ENCODE results near the gene CCDC63. TPM values are rescaled to one million over a fixed set of nuclear protein-coding genes. Genes with fewer than 3 reads are reported as not detected.

The CCDC63 gene
- polyA plus RNA-seq, 3 donors, result 0.22 TPM; not detected in 2

DNA sequence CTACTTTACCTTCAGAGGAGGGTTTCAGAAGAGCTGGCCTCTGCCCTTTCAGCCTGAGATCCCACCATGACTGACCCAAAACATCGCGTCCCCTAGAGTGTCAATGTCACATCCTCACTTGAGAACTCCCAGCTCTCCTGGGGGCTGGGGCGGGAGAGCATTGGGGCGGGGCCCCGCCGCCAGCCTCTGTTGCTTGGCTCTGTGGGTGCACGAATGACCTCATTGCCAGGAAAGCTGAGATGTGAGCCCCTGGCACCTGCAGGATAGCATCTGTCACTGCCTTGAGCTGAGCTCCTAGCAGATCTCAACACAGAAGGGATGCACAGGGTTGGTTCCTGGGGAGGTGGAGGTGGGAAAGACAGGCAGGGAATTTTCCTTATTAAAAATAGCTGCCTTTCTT is 94.1 kb downstream of the CCDC63 start:
- Histone ChIP-seq H3K79me2 (ENCODE audit: insufficient read depth, low read length) (no peaks in the 10 kb centered on the region), H3K9ac (ENCODE audit: insufficient read depth, low read length, poor library complexity, severe bottlenecking) (no peak overlapping the region), H2AFZ (ENCODE audit: insufficient read depth, low read depth, low read length, poor library complexity, severe bottlenecking) (no peak overlapping the region), H3K36me3 (replicated peaks in 1 of 2; ENCODE audit: control insufficient read depth in 1 of 2, insufficient read depth in 2 of 2, low read length in 2 of 2) (no peaks in the 10 kb centered on the region), H3K27ac (ENCODE audit: low read depth in 1 of 2, low read length in 2 of 2) (no peak overlapping the region), H3K4me1 (ENCODE audit: control insufficient read depth in 1 of 2, insufficient read depth in 2 of 2, low read length in 2 of 2) (peaks cover 6 to 7% of the 10 kb centered on the region in 2 donors), H4K20me1 (ENCODE audit: insufficient read depth, low read length) (no peaks in the 10 kb centered on the region), H3K9me3 (replicated peaks in 1 of 2; ENCODE audit: control insufficient read depth in 1 of 2, insufficient read depth in 1 of 2, low read length in 2 of 2) (peaks cover 5 to 6% of the 10 kb centered on the region in 2 donors), H3K4me2 (replicated peaks; ENCODE audit: extremely low read depth, low read length, poor library complexity, severe bottlenecking) (no peak overlapping the region), H3K27me3 (ENCODE audit: control insufficient read depth in 2 of 2, insufficient read depth in 2 of 2, low read length in 2 of 2) (no peaks in the 10 kb centered on the region), H3K4me3 (replicated peaks in 1 of 3; ENCODE audit: low read depth in 2 of 3, low read length in 3 of 3) (no peak overlapping the region)
- no peak for DNase-seq
- intact Hi-C loops (cut with micrococcal nuclease), result no loop called here
- H3K4me1 Mint-ChIP-seq, result peaks cover 7% of the 10 kb centered on the region
- WGBS (ENCODE audit: insufficient coverage), result 98% methylated on average over 5 of the region's 7 CpGs
- H3K4me3 Mint-ChIP-seq, result no peak overlapping the region
- TF ChIP-seq, protein P1, sequence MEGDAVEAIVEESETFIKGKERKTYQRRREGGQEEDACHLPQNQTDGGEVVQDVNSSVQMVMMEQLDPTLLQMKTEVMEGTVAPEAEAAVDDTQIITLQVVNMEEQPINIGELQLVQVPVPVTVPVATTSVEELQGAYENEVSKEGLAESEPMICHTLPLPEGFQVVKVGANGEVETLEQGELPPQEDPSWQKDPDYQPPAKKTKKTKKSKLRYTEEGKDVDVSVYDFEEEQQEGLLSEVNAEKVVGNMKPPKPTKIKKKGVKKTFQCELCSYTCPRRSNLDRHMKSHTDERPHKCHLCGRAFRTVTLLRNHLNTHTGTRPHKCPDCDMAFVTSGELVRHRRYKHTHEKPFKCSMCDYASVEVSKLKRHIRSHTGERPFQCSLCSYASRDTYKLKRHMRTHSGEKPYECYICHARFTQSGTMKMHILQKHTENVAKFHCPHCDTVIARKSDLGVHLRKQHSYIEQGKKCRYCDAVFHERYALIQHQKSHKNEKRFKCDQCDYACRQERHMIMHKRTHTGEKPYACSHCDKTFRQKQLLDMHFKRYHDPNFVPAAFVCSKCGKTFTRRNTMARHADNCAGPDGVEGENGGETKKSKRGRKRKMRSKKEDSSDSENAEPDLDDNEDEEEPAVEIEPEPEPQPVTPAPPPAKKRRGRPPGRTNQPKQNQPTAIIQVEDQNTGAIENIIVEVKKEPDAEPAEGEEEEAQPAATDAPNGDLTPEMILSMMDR (IDR thresholded peaks at IDR 0.05), result no peak
- H3K27ac Mint-ChIP-seq, result no peak overlapping the region
- peaks cover 4 to 8% (median 6%) of the 10 kb centered on the region in 7 donors for H3K9me3 Mint-ChIP-seq
- no peaks in the 10 kb centered on the region for H3K36me3 Mint-ChIP-seq
- peaks cover 10 to 14% (median 13%) of the 10 kb centered on the region in 3 donors for H3K27me3 Mint-ChIP-seq (ENCODE audit: low read depth in 3 of 3)

DNA sequence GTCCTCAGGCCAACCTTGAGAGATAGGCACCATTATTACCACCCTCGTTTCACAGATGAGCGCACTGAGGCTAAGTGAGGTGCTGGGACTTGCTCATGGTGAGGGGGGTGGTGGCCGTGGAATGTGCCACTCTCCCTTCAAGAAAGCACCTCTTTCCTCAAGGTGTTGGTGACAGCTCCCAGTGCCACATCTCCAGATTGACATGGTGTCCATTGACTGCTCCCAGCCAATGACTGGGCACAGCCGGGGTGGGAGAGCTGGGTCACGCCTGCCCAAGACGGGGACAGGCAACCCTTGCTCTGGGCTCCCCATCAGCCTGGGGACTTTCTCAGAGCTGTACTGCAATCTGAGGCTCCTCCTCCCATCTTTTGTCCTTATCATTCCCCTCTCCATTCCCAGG is 94.6 kb downstream of the CCDC63 start:
- no peaks in the 10 kb centered on the region for H3K79me2 ChIP-seq (ENCODE audit: insufficient read depth, low read length)
- no peak overlapping the region for H3K4me2 ChIP-seq (replicated peaks; ENCODE audit: extremely low read depth, low read length, poor library complexity, severe bottlenecking)
- H3K4me1 ChIP-seq (ENCODE audit: control insufficient read depth in 1 of 2, insufficient read depth in 2 of 2, low read length in 2 of 2), result peaks cover 6 to 7% of the 10 kb centered on the region in 2 donors
- WGBS (ENCODE audit: insufficient coverage), result no CpG with 5 or more reads among the region's 6 CpGs
- Mint-ChIP-seq H3K27me3 (ENCODE audit: low read depth in 3 of 3) (peaks cover 10 to 12% (median 10%) of the 10 kb centered on the region in 3 donors), H3K27ac (no peak overlapping the region), H3K9me3 (peaks cover 5 to 12% (median 10%) of the 10 kb centered on the region in 7 donors), H3K4me1 (peaks cover 7% of the 10 kb centered on the region), H3K36me3 (no peaks in the 10 kb centered on the region), H3K4me3 (no peak overlapping the region)
- no peaks in the 10 kb centered on the region for H4K20me1 ChIP-seq (ENCODE audit: insufficient read depth, low read length)
- H3K36me3 ChIP-seq (replicated peaks in 1 of 2; ENCODE audit: control insufficient read depth in 1 of 2, insufficient read depth in 2 of 2, low read length in 2 of 2), result no peaks in the 10 kb centered on the region
- intact Hi-C loops (cut with micrococcal nuclease), result no loop called here
- no peak overlapping the region for H3K4me3 ChIP-seq (replicated peaks in 1 of 3; ENCODE audit: low read depth in 2 of 3, low read length in 3 of 3)
- no peak for DNase-seq
- no peak overlapping the region for H2AFZ ChIP-seq (ENCODE audit: insufficient read depth, low read depth, low read length, poor library complexity, severe bottlenecking)
- H3K9ac ChIP-seq (ENCODE audit: insufficient read depth, low read length, poor library complexity, severe bottlenecking), result no peak overlapping the region
- peaks cover 5 to 10% of the 10 kb centered on the region in 2 donors for H3K9me3 ChIP-seq (replicated peaks in 1 of 2; ENCODE audit: control insufficient read depth in 1 of 2, insufficient read depth in 1 of 2, low read length in 2 of 2)
- H3K27ac ChIP-seq (ENCODE audit: low read depth in 1 of 2, low read length in 2 of 2), result no peak overlapping the region
- TF ChIP-seq, protein P1 (IDR thresholded peaks at IDR 0.05), result no peak
- no peaks in the 10 kb centered on the region for H3K27me3 ChIP-seq (ENCODE audit: control insufficient read depth in 2 of 2, insufficient read depth in 2 of 2, low read length in 2 of 2)

Measured in CD14-positive monocyte (primary cell).